DMS 273 (cell line): ENCODE data around the gene TRMT2A.
A peak's percentile ranks its signal among the peaks of the same experiment; 100 is the strongest.
"Not testable (repeated sequence)": the region's sequence is repeated elsewhere in the genome, so short reads cannot be mapped to it uniquely, and the experiment has no call there.

Source experiments
- DNase-seq: peaks from one replicate; lab custom pipeline; 2025; ENCODE audit not compliant: unreplicated experiment; lab: John Stamatoyannopoulos, UW

The TRMT2A gene

GRCh38 chr22:20116951-20117632 is at the start of gene TRMT2A:
TSS of gene TRMT2A (minus strand) at chr22:20117226. CDS start at chr22:20116906, 320 bp downstream.
- peak; percentile 98 for DNase-seq

GRCh38 chr22:20166703-20167102 is 49.7 kb upstream of the TRMT2A start:
- no peak for DNase-seq

GRCh38 chr22:20165913-20166312 is 48.9 kb upstream of the TRMT2A start:
- DNase-seq = no peak

- no peak for DNase-seq
Measured at GRCh38 chr22:20165421-20165820, 48.4 kb upstream of the TRMT2A start.

- no peak for DNase-seq
Measured at GRCh38 chr22:20164863-20165262, 47.8 kb upstream of the TRMT2A start.

- DNase-seq = no peak
Measured at GRCh38 chr22:20160041-20160440, 43.0 kb upstream of the TRMT2A start.

GRCh38 chr22:20159531-20159930 is 42.5 kb upstream of the TRMT2A start:
- DNase-seq = not testable (repeated sequence)

GRCh38 chr22:20159076-20159475 is 42.0 kb upstream of the TRMT2A start:
- DNase-seq = peak; percentile 75

GRCh38 chr22:20158391-20159036 is 41.5 kb upstream of the TRMT2A start:
- DNase-seq = no peak

- no peak for DNase-seq
Measured at GRCh38 chr22:20157430-20158183, 40.6 kb upstream of the TRMT2A start.

- DNase-seq = peak; percentile 86
Measured at GRCh38 chr22:20156611-20157429, 39.8 kb upstream of the TRMT2A start.

- no peak for DNase-seq
Measured at GRCh38 chr22:20156042-20156389, 39.0 kb upstream of the TRMT2A start.

- DNase-seq = peak; percentile 96
Measured at GRCh38 chr22:20155330-20156041, 38.5 kb upstream of the TRMT2A start.

- peak; percentile 45 for DNase-seq
Measured at GRCh38 chr22:20154602-20155187, 37.7 kb upstream of the TRMT2A start.

GRCh38 chr22:20153945-20154344 is 36.9 kb upstream of the TRMT2A start:
- DNase-seq = no peak

GRCh38 chr22:20152464-20152890 is 35.5 kb upstream of the TRMT2A start:
- no peak for DNase-seq

GRCh38 chr22:20151276-20151588 is 34.2 kb upstream of the TRMT2A start:
- no peak for DNase-seq

- no peak for DNase-seq
Measured at GRCh38 chr22:20150381-20151275, 33.6 kb upstream of the TRMT2A start, which contains the start of gene CCDC188. TSS of gene CCDC188 (minus strand) at chr22:20151055. CDS start at chr22:20150986, 69 bp downstream.
